Left lobe of liver (tissue), 2 donors: ENCODE measurements around the gene ERBB3. TPM values are rescaled to one million over a fixed set of nuclear protein-coding genes. Genes with fewer than 3 reads are reported as not detected.
"Not testable (repeated sequence)": the region's sequence is repeated elsewhere in the genome, so short reads cannot be mapped to it uniquely, and the experiment has no call there.

Experiments
- ATAC-seq: fragments of 200-7000 bp; cut with Tn5 transposase; one replicate; pipeline ENCODE4 v1.9.1; 2020; ENCODE audit warnings: mild to moderate bottlenecking, moderate library complexity
- DNase-seq: peaks from one replicate; pipeline ENCODE4 v3.0.0-alpha.2; 2020; ENCODE audit warnings: low spot score
- total RNA-seq: library from RNA; stranded (reverse); gene quantifications from one replicate; pipeline ENCODE4 v1.2.1, GENCODE V29; 2021
- donor health status: DM: no; HTN: no; CAD: no; lungs with moderate emphysema.
- donor health status: DM: no; HTN: yes; CAD: no.

ERBB3 gene
- total RNA-seq, result 93.2 TPM

DNA sequence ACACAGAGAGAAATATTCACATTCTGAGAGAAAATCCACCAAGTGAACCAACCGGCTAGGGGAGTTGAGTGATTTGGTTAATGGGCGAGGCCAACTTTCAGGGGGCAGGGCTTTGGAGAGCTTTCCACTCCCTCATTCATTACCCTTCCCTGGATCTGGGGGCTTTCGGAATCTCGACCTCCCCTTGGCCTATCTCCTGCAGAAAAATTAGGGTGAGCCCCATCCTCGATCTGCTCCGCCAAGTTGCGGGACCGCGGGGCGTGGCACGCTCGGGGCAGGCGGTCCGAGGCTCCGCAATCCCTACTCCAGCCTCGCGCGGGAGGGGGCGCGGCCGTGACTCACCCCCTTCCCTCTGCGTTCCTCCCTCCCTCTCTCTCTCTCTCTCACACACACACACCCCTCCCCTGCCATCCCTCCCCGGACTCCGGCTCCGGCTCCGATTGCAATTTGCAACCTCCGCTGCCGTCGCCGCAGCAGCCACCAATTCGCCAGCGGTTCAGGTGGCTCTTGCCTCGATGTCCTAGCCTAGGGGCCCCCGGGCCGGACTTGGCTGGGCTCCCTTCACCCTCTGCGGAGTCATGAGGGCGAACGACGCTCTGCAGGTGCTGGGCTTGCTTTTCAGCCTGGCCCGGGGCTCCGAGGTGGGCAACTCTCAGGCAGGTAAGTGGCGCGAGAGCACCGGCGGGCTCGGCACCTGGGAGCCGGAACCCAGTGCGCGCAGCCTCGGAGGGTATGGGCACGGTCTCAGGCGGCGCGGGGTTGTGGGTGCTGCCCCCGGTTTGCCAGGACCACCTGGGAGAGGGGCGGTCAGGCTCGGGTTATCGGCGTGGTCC lies at the start of gene ERBB3:
TSS of gene ERBB3 (plus strand) at position 443 of the 833 bp plus-strand sequence. CDS start at position 579, 136 bp downstream.
- ATAC-seq (peak; percentile 73), DNase-seq (peak; percentile 88)

DNA sequence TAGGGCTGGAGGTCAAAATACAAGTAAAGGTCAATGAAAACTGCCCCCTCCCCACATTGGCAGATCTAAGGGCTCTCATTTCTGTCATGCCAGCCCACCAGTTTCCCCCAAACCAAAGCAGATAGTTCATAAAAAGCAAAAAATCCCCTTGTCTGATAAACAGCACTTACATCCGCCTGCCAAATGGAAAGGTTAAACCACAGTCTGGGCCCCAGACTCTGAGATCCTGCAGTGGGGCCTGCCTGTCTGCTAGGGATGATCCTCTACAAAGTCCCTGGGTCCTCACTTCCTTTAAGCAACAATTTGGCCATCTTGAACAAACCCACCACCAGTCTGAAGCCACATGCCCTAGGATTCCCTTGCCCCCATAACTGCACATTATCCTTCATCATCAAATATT lies 48.0 kb upstream of the ERBB3 start:
- no peak for DNase-seq
- ATAC-seq, result no peak

DNA sequence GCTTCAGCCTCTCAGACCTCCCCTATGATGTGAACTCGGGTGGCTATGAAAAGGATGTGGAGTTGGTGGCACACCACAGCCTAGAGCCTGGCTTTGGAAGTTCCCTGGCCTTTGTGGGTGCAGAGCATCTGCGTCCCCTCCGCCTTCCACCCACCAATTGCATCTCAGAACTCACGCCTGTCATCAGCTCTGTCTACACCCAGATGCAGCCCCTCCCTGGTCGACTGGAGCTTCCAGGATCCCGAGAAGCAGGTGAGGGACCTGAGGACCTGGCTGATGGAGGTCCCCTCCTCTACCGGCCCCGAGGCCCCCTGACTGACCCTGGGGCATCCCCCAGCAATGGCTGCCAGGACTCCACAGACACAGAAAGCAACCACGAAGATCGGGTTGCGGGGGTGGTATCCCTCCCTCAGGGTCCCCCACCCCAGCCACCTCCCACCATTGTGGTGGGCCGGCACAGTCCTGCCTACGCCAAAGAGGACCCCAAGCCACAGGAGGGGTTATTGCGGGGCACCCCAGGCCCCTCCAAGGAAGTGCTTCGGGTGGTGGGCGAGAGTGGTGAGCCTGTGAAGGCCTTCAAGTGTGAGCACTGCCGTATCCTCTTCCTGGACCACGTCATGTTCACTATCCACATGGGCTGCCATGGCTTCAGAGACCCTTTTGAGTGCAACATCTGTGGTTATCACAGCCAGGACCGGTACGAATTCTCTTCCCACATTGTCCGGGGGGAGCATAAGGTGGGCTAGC lies 45.2 kb upstream of the ERBB3 start:
- ATAC-seq (no peak), DNase-seq (no peak)

DNA sequence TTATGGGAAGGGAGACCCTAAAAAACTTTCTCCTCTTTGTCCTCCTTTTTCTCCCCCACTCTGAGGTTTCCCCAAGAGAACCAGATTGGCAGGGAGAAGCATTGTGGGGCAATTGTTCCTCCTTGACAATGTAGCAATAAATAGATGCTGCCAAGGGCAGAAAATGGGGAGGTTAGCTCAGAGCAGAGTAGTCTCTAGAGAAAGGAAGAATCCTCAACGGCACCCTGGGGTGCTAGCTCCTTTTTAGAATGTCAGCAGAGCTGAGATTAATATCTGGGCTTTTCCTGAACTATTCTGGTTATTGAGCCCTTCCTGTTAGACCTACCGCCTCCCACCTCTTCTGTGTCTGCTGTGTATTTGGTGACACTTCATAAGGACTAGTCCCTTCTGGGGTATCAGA lies 42.8 kb upstream of the ERBB3 start:
- ATAC-seq, result no peak
- DNase-seq, result no peak

DNA sequence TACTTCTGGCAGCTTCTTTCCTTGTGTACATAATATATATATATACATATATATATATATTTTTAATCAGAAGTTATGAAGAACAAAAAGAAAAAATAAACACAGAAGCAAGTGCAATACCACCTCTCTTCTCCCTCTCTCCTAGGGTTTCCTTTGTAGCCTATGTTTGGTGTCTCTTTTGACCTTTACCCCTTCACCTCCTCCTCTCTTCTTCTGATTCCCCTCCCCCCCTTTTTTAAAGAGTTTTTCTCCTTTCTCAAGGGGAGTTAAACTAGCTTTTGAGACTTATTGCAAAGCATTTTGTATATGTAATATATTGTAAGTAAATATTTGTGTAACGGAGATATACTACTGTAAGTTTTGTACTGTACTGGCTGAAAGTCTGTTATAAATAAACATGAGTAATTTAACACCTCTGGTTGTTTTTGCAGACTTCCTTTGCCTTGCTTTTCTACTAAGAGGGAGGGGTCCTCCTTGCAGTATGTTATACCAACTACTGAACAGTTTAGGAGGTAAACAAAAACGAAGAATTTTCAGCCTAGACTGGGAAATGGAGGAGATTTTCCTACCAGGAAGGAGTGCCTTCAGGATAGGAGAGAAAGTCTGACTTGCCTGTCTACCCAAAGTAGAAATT lies 41.8 kb upstream of the ERBB3 start:
- no peak for ATAC-seq
- no peak for DNase-seq

DNA sequence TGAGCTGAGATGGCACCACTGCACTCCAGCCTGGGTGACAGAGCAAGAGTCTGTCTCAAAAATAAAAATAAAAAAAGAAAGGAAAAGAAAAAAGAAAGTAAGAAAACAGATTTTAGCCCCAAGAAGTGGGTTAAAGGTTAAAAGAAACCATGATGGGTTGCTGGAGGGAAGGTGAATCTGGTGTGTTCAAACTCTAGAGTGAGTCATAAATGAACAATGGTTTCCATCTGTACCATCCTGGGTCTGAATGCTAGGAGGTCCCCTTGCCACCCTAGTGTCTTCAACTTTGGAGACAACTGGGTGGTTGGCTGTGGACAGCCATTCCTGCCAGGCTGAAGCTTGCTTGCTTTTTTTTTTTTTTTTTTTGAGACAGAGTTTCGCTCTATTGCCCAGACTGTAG lies 39.8 kb upstream of the ERBB3 start:
- no peak for ATAC-seq

DNA sequence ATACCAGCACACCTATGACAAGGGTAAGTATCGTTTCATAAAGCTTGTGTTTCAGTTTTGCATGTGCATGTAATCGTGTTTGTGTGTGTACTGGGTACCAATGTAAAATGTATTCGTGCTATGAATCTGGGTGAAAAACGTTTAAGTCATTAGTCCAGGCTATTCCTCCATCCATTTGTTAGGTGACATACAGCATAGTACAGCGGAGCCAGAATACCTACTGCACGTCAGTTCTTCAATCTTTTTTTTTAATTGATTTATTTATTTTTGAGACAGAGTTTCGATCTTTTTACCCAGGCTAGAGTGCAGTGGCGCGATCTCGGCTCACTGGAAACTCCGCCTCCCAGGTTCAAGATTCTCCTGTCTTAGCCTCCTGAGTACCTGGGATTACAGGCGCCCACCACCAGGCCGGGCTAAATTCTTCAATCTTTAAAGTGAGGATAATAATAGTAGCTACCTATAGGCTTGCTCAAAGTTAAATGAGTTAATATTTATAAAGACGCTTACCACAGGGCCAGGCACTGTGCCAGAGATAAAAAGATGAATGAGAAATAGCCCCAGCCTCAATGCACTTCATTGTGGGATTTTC lies 38.9 kb upstream of the ERBB3 start:
- DNase-seq (no peak), ATAC-seq (peak; percentile 6)

More for the DNA sequence above, 39.8 kb upstream of the ERBB3 start:
- no peak for DNase-seq

DNA sequence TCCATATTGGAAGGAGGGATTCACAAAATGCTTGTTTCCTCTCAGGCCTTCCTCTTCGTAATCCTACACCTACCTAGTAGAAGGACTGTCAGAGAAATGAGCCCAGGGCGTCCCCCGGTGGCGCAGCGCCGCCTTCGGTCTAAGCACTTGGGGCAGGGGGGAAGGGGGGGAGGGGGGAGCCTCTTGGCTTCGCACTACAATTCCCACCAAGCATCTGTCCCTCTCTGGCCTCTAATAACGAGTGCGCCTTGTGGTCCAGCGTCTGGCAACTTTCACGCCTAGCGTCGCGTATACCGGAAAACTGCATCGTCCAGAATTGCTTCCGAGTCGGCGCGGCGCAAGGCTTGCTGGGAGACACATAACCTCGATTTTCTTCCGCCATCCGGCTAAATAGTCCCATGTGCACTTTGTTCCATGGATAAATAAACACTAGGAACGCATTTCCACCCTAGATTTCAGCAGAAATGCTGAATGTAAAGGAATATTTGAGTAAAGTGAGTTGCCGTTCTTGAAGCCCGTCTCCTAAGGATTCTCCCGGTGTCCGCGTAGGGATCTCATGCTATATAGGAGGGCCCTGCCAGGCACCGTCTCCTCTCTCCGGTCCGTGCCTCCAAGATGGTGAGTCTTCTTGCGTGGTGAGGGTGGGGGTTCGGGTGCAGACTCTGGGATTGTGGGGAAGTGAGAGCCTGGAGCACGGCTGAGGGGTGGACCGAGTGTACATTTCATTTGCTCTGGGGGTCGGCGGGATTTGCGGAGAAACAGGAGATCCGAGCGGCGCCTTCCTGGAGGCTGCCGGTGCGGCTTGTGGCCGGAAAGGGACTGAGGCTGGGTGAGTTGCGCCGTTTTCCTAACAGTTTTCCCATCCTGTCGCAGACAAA lies 38.2 kb upstream of the ERBB3 start, which contains the start of gene RPS26:
TSS of gene RPS26 (plus strand) at position 367 of the 878 bp plus-strand sequence. CDS start at position 616, 249 bp downstream.
- DNase-seq, result peak; percentile 94
- ATAC-seq, result peak; percentile 88

DNA sequence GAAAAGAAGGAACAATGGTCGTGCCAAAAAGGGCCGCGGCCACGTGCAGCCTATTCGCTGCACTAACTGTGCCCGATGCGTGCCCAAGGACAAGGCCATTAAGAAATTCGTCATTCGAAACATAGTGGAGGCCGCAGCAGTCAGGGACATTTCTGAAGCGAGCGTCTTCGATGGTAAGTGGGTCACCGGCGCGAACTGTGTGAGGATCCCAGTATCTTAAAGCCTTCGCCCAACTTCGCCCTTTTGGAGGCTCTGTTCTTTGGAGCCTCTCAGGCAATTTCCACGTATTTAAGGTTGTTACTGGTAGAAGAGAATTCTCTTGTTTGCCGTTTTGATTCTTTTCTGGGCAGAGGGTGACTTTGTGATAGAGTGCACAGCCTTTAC lies 37.5 kb upstream of the ERBB3 start:
- ATAC-seq, DNase-seq: not testable (repeated sequence)

DNA sequence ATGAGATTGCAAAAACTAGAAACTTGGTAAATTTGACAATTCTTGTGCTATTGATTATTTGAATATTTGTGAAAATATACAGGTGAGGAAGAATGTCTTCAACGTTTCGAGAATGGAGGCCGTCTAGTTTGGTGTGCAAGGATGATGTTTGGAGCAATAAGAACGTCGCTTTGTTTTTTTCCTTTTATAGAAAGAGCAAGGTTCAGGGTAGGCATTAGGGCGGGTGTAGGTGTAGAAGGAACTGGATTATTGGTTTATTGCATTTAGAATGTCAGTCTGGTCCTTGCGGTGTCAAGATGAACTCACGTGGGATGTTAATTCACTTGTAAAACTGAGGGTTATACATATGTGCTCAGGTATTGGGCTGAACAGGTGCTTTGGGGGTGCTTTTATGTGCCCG lies 37.1 kb upstream of the ERBB3 start:
- ATAC-seq, result no peak

DNA sequence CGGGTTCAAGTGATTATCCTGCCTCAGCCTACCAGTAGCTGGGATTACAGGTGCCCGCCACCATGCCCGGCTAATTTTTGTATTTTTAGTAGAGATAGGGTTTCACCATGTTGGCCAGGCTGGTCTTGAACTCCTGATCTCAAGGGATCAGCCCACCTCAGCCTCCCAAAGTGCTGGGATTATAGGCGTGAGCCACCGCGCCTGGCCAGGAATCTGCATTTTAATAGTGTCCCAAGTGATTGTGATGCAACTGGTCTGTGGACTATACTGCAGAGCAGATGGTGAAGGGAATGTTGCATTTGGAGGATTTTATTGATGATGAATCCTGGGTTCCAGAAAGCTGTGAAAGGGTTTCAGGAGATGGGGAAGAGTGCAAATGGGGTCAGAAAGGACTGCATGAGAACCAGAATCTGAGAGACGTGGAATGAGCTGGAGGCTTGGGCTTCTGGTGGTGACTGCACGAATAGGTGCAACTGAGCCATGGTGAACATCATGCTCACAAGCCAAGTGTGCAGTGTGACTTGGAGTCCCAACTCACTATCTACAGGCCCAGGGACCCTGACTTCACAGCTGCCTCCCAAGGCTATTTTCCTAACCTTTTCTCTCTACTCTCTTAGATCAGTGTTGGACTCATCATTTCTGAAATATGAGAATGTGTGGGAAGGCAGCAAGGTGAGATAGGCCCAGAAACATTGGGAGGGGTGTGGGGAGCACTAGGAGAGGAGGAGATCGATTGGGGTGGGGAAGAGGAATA lies 33.8 kb upstream of the ERBB3 start:
- ATAC-seq (no peak), DNase-seq (no peak)

More for the DNA sequence above, 37.1 kb upstream of the ERBB3 start:
- no peak for DNase-seq

DNA sequence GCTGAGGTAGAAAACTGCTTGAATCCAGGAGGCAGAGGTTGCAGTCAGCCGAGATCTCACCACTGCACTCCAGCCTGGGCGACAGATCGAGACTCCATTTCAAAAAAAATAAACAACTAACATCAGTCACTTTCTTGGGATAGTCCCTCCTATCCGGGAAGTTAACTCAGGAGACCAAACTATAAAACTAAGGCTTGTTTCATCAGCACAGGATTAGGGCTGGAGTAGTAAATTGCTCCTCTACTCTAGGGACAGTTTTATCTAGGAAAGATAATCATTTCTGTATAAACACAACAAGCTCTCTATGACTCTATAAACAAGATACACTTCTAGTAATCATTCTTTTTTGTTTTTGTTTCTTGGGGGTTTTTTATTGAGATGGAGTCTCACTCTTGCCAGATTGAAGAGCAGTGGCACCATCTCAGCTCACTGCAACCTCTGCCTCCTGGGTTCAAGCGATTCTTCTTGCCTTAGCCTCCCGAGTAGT lies 26.5 kb upstream of the ERBB3 start:
- no peak for ATAC-seq
- no peak for DNase-seq

DNA sequence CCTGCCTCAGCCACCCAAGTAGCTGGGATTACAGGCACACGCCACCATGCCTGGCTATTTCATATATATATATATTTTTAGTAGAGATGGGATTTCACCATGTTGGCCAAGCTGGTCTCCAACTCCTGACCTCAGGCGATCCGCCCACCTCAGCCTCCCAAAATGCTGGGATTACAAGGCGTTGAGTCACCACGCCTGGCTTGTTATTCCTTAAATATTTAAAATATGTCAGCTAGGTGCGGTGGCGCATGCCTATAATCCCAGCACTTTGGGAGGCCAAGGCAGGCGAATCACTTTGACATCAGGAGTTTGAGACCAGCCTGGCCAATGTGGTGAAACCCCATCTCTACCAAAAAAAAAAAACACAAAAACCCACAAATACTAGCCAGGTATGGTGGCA lies 20.0 kb upstream of the ERBB3 start:
- ATAC-seq, DNase-seq: not testable (repeated sequence)

DNA sequence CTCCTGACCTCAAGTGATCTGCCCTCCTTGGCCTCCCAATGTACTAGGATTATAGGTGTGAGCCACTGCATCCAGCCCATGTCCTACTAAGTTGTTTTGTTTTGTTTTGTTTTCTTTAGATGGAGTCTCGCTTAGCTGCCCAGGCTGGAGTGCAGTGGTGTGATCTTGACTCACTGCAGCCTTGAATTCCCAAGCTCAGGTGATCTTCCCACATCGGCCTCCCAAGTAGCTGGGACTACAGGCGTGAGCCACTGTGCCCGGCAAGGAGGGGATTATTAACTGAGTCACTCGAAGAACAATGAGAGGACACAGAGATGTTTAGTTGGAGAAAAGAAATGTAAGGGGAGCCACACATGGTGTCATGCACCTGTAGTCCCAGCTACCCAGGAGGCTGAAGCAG lies 18.0 kb upstream of the ERBB3 start:
- DNase-seq (no peak), ATAC-seq (no peak)

DNA sequence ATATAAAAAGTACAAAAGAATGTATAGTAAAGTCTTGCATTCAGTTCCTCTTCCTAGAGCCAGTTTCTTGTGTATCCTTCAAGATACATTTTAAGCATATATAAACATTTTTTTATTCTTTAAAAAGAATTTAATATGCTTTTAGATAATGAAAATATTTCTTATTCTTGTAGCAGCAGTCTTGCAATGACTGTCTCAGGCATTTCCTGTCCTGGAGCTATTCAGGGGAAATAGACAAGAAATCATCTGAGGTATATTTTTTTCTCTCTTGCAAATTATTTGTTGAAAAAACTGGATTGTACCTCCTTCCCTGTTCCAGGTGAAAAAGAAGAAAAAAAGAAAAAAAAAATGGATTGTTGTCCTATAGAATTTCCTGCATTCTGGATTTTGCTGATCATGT lies 17.0 kb upstream of the ERBB3 start:
- ATAC-seq (no peak), DNase-seq (no peak)

DNA sequence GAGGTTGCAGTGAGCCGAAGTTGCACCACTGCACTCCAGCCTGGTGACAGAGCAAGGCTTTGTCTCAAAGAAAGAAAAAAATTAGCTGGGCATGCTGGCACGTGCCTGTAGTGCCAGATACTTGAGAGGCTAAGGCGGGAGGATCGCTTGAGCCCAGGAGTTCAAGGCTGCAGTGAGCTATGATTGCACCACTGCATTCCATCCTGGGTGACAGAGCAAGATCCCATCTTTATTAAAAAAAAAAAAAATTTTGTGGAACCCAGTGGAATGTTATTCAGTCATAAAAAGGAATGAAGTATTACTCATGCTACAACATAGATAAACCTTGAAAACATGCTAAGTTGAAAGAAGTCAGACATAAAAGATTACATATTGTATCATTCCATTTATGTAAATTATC lies 8.3 kb upstream of the ERBB3 start:
- ATAC-seq (no peak), DNase-seq (no peak)

DNA sequence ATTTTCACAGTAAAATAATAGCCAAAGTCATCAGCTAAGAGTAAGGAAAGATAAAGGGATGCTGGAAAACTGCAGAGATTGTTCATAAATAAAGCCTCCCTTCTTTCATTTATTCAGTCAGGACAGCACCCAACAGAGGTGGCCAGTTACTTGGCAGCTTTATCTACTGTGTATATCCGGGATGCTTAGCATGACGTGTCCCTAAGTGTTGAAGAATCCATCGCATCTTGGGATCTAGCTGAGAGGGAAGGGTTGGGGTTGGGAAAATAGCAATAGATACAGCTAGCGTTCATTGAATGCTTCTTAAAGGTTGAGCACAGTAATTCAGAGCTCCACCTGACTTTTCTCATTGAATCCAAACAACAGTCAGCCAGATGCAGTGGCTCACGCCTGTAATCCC lies 5.6 kb upstream of the ERBB3 start:
- ATAC-seq, result no peak
- no peak for DNase-seq

DNA sequence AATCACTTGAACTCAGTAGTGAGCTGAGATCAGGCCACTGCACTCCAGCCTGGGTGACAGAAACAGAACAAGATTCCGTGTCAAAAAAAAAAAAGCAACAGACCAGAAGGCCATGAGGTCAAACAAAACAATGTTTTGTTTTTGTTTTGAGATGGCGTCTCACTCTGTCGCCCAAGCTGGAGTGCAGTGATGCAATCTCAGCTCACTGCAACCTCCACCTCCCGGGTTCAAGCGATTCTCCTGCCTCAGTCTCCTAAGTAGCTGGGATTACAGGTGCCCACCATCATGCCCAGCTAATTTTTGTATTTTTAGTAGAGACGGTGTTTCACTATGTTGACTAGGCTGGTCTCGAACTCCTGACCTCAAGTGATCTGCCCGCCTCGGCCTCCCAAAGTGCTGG lies 2.0 kb upstream of the ERBB3 start:
- ATAC-seq, result not testable (repeated sequence)

DNA sequence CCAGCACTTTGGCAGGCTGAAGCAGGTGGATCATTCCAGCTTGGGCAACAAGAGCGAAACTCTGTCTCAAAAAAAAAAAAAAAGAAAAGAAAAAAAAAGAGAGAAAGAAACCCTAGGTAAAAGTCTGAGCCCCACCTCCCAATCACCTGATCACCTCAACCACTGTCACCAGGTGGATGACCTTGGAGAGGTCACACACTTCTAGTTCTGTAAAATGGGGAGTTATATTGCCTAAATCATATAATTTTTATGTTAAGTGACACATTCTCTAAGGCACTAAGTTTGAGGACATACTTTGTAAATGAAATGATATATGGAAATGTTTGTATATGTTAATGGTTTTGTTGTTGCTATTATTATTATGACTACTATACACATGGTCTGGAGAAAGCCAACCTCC lies 1.5 kb upstream of the ERBB3 start:
- ATAC-seq, result no peak
- no peak for DNase-seq

More for the DNA sequence above, 2.0 kb upstream of the ERBB3 start:
- not testable (repeated sequence) for DNase-seq
